ENCODE data around the gene MTMR3. TPM values are rescaled to one million over a fixed set of nuclear protein-coding genes. Genes with fewer than 3 reads are reported as not detected.

The MTMR3 gene
- total and polyA plus RNA-seq, 2 of the 8 experiments (the other 6 are each of a cell fraction or from before 2014, with no cell fraction given) = 16.9 to 18.5 TPM

DNA sequence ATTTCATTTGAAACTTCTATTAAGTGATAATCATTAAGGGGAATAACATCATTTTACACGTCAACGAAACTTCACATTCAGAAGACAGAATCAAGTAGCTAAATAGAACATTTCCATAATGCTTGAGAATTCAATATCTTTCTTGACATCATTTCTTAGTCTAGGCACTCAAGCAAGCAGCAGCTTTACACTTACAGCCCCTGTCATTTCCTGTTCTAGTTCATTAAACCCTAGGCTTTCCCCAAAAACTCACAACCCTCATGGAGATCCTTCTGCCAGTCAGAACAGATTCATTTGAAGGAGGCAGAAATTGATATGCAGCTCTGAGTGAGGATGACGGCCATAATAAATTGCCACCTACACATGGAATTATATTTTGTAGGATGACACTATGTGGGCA is 192.0 kb downstream of the MTMR3 start (continued):
- TF ChIP-seq, protein P1, sequence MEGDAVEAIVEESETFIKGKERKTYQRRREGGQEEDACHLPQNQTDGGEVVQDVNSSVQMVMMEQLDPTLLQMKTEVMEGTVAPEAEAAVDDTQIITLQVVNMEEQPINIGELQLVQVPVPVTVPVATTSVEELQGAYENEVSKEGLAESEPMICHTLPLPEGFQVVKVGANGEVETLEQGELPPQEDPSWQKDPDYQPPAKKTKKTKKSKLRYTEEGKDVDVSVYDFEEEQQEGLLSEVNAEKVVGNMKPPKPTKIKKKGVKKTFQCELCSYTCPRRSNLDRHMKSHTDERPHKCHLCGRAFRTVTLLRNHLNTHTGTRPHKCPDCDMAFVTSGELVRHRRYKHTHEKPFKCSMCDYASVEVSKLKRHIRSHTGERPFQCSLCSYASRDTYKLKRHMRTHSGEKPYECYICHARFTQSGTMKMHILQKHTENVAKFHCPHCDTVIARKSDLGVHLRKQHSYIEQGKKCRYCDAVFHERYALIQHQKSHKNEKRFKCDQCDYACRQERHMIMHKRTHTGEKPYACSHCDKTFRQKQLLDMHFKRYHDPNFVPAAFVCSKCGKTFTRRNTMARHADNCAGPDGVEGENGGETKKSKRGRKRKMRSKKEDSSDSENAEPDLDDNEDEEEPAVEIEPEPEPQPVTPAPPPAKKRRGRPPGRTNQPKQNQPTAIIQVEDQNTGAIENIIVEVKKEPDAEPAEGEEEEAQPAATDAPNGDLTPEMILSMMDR (IDR thresholded peaks at IDR 0.05; ENCODE audit: control extremely low read depth in 1 of 3, insufficient read depth in 1 of 3, low read depth in 1 of 3, low read length in 3 of 3) = no peak
- no peak for TF ChIP-seq EP300 (IDR thresholded peaks at IDR 0.05; ENCODE audit: borderline replicate concordance in 1 of 2, low read depth in 2 of 2, low read length in 2 of 2)
- no peak for TF ChIP-seq ZNF274 (IDR thresholded peaks at IDR 0.05; ENCODE audit: borderline replicate concordance, extremely low read depth, low read length)
- no peak for TF ChIP-seq CHD2 (IDR thresholded peaks at IDR 0.05; ENCODE audit: low read length)
- TF ChIP-seq EZH2 (IDR thresholded peaks at IDR 0.05; ENCODE audit: low read depth, low read length, severe bottlenecking) = no peak
- TF ChIP-seq SIN3A (conservative IDR thresholded peaks at IDR 0.05 in 1 of 2, IDR thresholded peaks at IDR 0.05 in 1 of 2; ENCODE audit: low read depth in 1 of 2, low read length in 2 of 2) = no peak
- no peak for TF ChIP-seq GABPA (IDR thresholded peaks at IDR 0.05; ENCODE audit: borderline replicate concordance, insufficient read depth, low read length)
- TF ChIP-seq HDAC6 (IDR thresholded peaks at IDR 0.05; ENCODE audit: low read depth, low read length) = no peak
